SK-N-SH (cell line): ENCODE results near the gene EBNA1BP2.

Experiments used
- CTCF ChIP-seq: fragments of 200-600 bp; sonication (generic); IDR thresholded peaks from 2 replicates; pipeline ENCODE4 v1.6.1; 2017; ENCODE audit warnings: antibody characterized with exemption, mild to moderate bottlenecking, moderate library complexity
- FOSL2 ChIP-seq: IDR thresholded peaks from 2 replicates; pipeline ENCODE4 v1.4.0; 2012; ENCODE audit warnings: low read depth, mild to moderate bottlenecking, moderate library complexity, borderline replicate concordance
- FOXM1 ChIP-seq: IDR thresholded peaks from 2 replicates; pipeline ENCODE4 v1.4.0; 2012; ENCODE audit warnings: low read depth, mild to moderate bottlenecking
- MAX ChIP-seq: IDR thresholded peaks from 2 replicates; pipeline ENCODE4 v1.4.0; 2012; ENCODE audit warnings: low read depth
- RAD21 ChIP-seq: IDR thresholded peaks from 2 replicates; pipeline ENCODE4 v1.6.1; 2012; ENCODE audit warnings: mild to moderate bottlenecking, low read length
- SIN3A ChIP-seq: IDR thresholded peaks from 2 replicates; pipeline ENCODE4 v1.6.1; 2012; ENCODE audit warnings: low read depth, mild to moderate bottlenecking, low read length, moderate library complexity, borderline replicate concordance
- SMC3 ChIP-seq: IDR thresholded peaks from 2 replicates; pipeline ENCODE4 v1.6.1; 2012; ENCODE audit warnings: low read depth, low read length, improper control_type of control experiment
- TAF1 ChIP-seq: IDR thresholded peaks from 2 replicates; pipeline ENCODE4 v1.6.1; 2012; ENCODE audit warnings: low read depth, mild to moderate bottlenecking, low read length, moderate library complexity, borderline replicate concordance
- USF2 ChIP-seq: fragments of 150-350 bp; IDR thresholded peaks from 2 replicates; pipeline ENCODE4 v1.6.1; 2017; ENCODE audit warnings: antibody characterized with exemption, low read length, low read depth, borderline replicate concordance
- YY1 ChIP-seq: IDR thresholded peaks from 2 replicates; pipeline ENCODE4 v1.4.0; 2012; ENCODE audit warnings: low read depth, mild to moderate bottlenecking

- TF ChIP-seq CTCF (no peak), FOXM1 (no peak), SMC3 (no peak), YY1 (no peak), MAX (no peak), FOSL2 (no peak), SIN3A (no peak), USF2 (no peak), RAD21 (no peak), TAF1 (no peak)
Observed at GRCh38 chr1:43203859-43204258, 31.8 kb upstream of the EBNA1BP2 start.
